HL-60 (cell line): ENCODE measurements around the gene MSI1.

Experiments used
- DNase-seq, 2 experiments: peaks; one replicate each; pipeline ENCODE4 v3.0.0-alpha.2; 2010 to 2020; ENCODE audit warnings: low read depth in 1 of 2, low spot score in 1 of 2
- H3K27ac ChIP-seq: fragments of 250-450 bp; sonication (Bioruptor Pico); replicated peaks from 2 replicates; pipeline ENCODE4 v1.5.1; 2020; ENCODE audit warnings: mild to moderate bottlenecking, moderate library complexity
- H3K27me3 ChIP-seq: fragments of 250-450 bp; sonication (Bioruptor Pico); 2 replicates; pipeline ENCODE4 v1.5.1; 2021; ENCODE audit warnings: mild to moderate bottlenecking, moderate library complexity; ENCODE audit not compliant: insufficient read depth, poor library complexity, severe bottlenecking
- H3K4me3 ChIP-seq: replicated peaks from 2 replicates; pipeline ENCODE4 v1.5.1; 2011; ENCODE audit warnings: mild to moderate bottlenecking, control low read depth, low read length; ENCODE audit not compliant: insufficient read depth
- GABPA ChIP-seq: IDR thresholded peaks from 2 replicates; pipeline ENCODE4 v1.6.1; 2012; ENCODE audit warnings: low read depth
- POLR2AphosphoS5 ChIP-seq: IDR thresholded peaks from 2 replicates; pipeline ENCODE4 v1.6.1; 2012; ENCODE audit warnings: low read depth
- SPI1 ChIP-seq: IDR thresholded peaks from 2 replicates; pipeline ENCODE4 v1.6.1; 2012; ENCODE audit warnings: low read depth, mild to moderate bottlenecking, borderline replicate concordance
- TF ChIP-seq, protein P1 (sequence below): IDR thresholded peaks from one replicate; pipeline ENCODE4 v1.5.1; 2011; ENCODE audit warnings: low read length, control low read depth, inconsistent platforms; ENCODE audit not compliant: insufficient read depth
- TF ChIP-seq, protein P2 (sequence below): IDR thresholded peaks from 2 replicates; pipeline ENCODE4 v1.6.1; 2012; ENCODE audit warnings: low read depth; ENCODE audit not compliant: insufficient replicate concordance

The MSI1 gene

DNA sequence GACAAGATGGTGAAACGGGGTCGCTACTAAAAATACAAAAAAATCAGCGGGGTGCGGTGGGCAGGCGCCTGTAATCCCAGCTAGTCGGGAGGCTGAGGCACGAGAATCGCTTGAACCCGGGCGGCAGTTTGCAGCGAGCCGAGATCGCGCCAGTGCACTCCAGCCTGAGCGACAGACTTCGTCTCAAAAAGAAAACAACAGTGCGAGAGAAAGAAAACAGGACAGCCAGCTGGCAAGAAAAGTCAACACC lies 76.6 kb downstream of the MSI1 start:
- no peak for DNase-seq

More for the DNA sequence above, 76.6 kb downstream of the MSI1 start:
- TF ChIP-seq, protein P1, sequence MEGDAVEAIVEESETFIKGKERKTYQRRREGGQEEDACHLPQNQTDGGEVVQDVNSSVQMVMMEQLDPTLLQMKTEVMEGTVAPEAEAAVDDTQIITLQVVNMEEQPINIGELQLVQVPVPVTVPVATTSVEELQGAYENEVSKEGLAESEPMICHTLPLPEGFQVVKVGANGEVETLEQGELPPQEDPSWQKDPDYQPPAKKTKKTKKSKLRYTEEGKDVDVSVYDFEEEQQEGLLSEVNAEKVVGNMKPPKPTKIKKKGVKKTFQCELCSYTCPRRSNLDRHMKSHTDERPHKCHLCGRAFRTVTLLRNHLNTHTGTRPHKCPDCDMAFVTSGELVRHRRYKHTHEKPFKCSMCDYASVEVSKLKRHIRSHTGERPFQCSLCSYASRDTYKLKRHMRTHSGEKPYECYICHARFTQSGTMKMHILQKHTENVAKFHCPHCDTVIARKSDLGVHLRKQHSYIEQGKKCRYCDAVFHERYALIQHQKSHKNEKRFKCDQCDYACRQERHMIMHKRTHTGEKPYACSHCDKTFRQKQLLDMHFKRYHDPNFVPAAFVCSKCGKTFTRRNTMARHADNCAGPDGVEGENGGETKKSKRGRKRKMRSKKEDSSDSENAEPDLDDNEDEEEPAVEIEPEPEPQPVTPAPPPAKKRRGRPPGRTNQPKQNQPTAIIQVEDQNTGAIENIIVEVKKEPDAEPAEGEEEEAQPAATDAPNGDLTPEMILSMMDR: no peak
- TF ChIP-seq SPI1 (no peak), POLR2AphosphoS5 (no peak), GABPA (no peak)
- TF ChIP-seq, protein P2, sequence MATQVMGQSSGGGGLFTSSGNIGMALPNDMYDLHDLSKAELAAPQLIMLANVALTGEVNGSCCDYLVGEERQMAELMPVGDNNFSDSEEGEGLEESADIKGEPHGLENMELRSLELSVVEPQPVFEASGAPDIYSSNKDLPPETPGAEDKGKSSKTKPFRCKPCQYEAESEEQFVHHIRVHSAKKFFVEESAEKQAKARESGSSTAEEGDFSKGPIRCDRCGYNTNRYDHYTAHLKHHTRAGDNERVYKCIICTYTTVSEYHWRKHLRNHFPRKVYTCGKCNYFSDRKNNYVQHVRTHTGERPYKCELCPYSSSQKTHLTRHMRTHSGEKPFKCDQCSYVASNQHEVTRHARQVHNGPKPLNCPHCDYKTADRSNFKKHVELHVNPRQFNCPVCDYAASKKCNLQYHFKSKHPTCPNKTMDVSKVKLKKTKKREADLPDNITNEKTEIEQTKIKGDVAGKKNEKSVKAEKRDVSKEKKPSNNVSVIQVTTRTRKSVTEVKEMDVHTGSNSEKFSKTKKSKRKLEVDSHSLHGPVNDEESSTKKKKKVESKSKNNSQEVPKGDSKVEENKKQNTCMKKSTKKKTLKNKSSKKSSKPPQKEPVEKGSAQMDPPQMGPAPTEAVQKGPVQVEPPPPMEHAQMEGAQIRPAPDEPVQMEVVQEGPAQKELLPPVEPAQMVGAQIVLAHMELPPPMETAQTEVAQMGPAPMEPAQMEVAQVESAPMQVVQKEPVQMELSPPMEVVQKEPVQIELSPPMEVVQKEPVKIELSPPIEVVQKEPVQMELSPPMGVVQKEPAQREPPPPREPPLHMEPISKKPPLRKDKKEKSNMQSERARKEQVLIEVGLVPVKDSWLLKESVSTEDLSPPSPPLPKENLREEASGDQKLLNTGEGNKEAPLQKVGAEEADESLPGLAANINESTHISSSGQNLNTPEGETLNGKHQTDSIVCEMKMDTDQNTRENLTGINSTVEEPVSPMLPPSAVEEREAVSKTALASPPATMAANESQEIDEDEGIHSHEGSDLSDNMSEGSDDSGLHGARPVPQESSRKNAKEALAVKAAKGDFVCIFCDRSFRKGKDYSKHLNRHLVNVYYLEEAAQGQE: no peak
- H3K27ac ChIP-seq: peak overlapping the region; percentile 100
- H3K27me3 ChIP-seq: no peaks in the 10 kb centered on the region
- peak overlapping the region; percentile 40 for H3K4me3 ChIP-seq
